A549 (cell line): ENCODE data around the gene CEPT1. TPM values are rescaled to one million over a fixed set of nuclear protein-coding genes. Genes with fewer than 3 reads are reported as not detected.
"Not testable (repeated sequence)": the region's sequence is repeated elsewhere in the genome, so short reads cannot be mapped to it uniquely, and the experiment has no call there.

Experiments used
- ATAC-seq, 2 experiments: fragments of 200-7000 bp in 1 of 2; fragments of >200 bp in 1 of 2; cut with Nextera tagmentation in 1 of 2; cut with Tn5 transposase in 1 of 2; 3 replicates each; pipeline versions ENCODE4 v1.8.0 to v1.9.1; 2018 to 2020; ENCODE audit warnings: mild to moderate bottlenecking in 1 of 2, moderate library complexity in 1 of 2
- CTCF ChIA-PET: fragments of 300-600 bp; sonication (Branson Sonifier 250); formaldehyde crosslinking; extraction: SDS; loops from one replicate; lab custom pipeline; 2021; ENCODE audit warnings: antibody characterized with exemption, inconsistent platforms; lab: Yijun Ruan, JAX
- POLR2A ChIA-PET: fragments of 350-600 bp; formaldehyde crosslinking; extraction: SDS; loops from one replicate; lab custom pipeline; 2021; ENCODE audit warnings: antibody characterized with exemption, inconsistent platforms; lab: Yijun Ruan, JAX
- DNase-seq, 2 experiments: peaks; one replicate each; pipeline versions ENCODE4 v3.0.0 to v3.0.0-alpha.2; 2011 to 2016; ENCODE audit warnings: low read depth in 1 of 2, low spot score in 1 of 2
- FAIRE-seq: peaks from 2 replicates; lab custom pipeline; 2011; peaks lifted over from hg19 to GRCh38; lab: Jason Lieb, UNC
- H3K27ac ChIP-seq, 2 experiments: fragments of >200 bp; sonication (Bioruptor Twin); formaldehyde crosslinking; 3 replicates each; pipeline ENCODE4 v1.5.1; 2016 to 2017
- H3K4me1 ChIP-seq: fragments of >200 bp; sonication (Bioruptor Twin); formaldehyde crosslinking; 3 replicates; pipeline ENCODE4 v1.6.1; 2016
- H3K4me2 ChIP-seq: fragments of >200 bp; sonication (Bioruptor Twin); formaldehyde crosslinking; 3 replicates; pipeline ENCODE4 v1.6.1; 2016
- H3K4me3 ChIP-seq: fragments of >200 bp; sonication (Bioruptor Twin); formaldehyde crosslinking; 3 replicates; pipeline ENCODE4 v1.5.1; 2016
- H3K9me3 ChIP-seq: fragments of >200 bp; sonication (Bioruptor Twin); formaldehyde crosslinking; 3 replicates; pipeline ENCODE4 v1.6.1; 2016
- CBX8 ChIP-seq: fragments of 200-600 bp; sonication (generic); IDR thresholded peaks from 2 replicates; pipeline ENCODE4 v1.6.1; 2016
- CHD2 ChIP-seq: fragments of 150-350 bp; IDR thresholded peaks from 2 replicates; pipeline ENCODE4 v1.6.1; 2014; ENCODE audit warnings: low read length; ENCODE audit not compliant: partially characterized antibody
- EHF ChIP-seq: fragments of 250-450 bp; sonication (Bioruptor Pico); IDR thresholded peaks from 2 replicates; pipeline ENCODE4 v1.5.0; 2020; ENCODE audit warnings: mild to moderate bottlenecking
- EP300 ChIP-seq, 2 experiments: fragments of >200 bp; sonication (Bioruptor Twin); formaldehyde crosslinking; IDR thresholded peaks; 2 replicates in 1 of 2; 3 replicates in 1 of 2; pipeline ENCODE4 v1.6.1; 2016 to 2017
- HEYL ChIP-seq: fragments of 250-450 bp; sonication (Bioruptor Pico); IDR thresholded peaks from 2 replicates; pipeline ENCODE4 v1.8.0; 2021; ENCODE audit warnings: mild to moderate bottlenecking, moderate library complexity
- HOXB5 ChIP-seq: fragments of 250-450 bp; sonication (Bioruptor Pico); IDR thresholded peaks from 2 replicates; pipeline ENCODE4 v1.5.0; 2020; ENCODE audit warnings: mild to moderate bottlenecking, moderate library complexity
- JUN ChIP-seq, 2 experiments: fragments of >200 bp; sonication (Bioruptor Twin); formaldehyde crosslinking; IDR thresholded peaks; 2 replicates in 1 of 2; 3 replicates in 1 of 2; pipeline ENCODE4 v1.6.1; 2016 to 2017
- NFE2L2 ChIP-seq: fragments of 150-350 bp; conservative IDR thresholded peaks from 2 replicates; pipeline ENCODE4 v1.6.1; 2014; ENCODE audit warnings: low read length
- PHF8 ChIP-seq: fragments of 200-600 bp; sonication (generic); IDR thresholded peaks from 2 replicates; pipeline ENCODE4 v1.6.1; 2016; ENCODE audit warnings: low read depth, mild to moderate bottlenecking, antibody characterized with exemption, moderate library complexity, borderline replicate concordance
- POLR2A ChIP-seq: IDR thresholded peaks from 2 replicates; pipeline ENCODE4 v1.6.1; 2012; ENCODE audit warnings: mild to moderate bottlenecking, low read length
- RNF2 ChIP-seq: fragments of 200-600 bp; sonication (generic); IDR thresholded peaks from 2 replicates; pipeline ENCODE4 v1.6.1; 2016; ENCODE audit warnings: low read depth, mild to moderate bottlenecking, antibody characterized with exemption, moderate library complexity, borderline replicate concordance
- SREBF2 ChIP-seq: fragments of 450-650 bp; IDR thresholded peaks from 2 replicates; pipeline ENCODE4 v1.6.1; 2014; ENCODE audit warnings: mild to moderate bottlenecking, moderate library complexity
- TP53 ChIP-seq: fragments of 250-450 bp; sonication (Bioruptor Pico); IDR thresholded peaks from 2 replicates; pipeline ENCODE4 v1.5.0; 2021; ENCODE audit warnings: mild to moderate bottlenecking, moderate library complexity
- ZC3H11A ChIP-seq: fragments of 450-650 bp; IDR thresholded peaks from 2 replicates; pipeline ENCODE4 v1.6.1; 2014; ENCODE audit warnings: antibody characterized with exemption, mild to moderate bottlenecking
- ZNF302 ChIP-seq: fragments of 250-450 bp; sonication (Bioruptor Pico); IDR thresholded peaks from 2 replicates; pipeline ENCODE4 v1.9.0; 2021; ENCODE audit warnings: inconsistent platforms, mild to moderate bottlenecking, moderate library complexity
- WGBS: methylation state at CpG from one replicate; pipeline ENCODE4 v1.1.6; 2017; ENCODE audit errors: missing lambda C conversion rate; 5-methylcytosine and 5-hydroxymethylcytosine counted together
- polyA plus RNA-seq, 4 experiments: library from polyadenylated mRNA; depleted of rRNA in 3 of 4; stranded (reverse); fragments of >200 nt; fragmentation: RNase III in 1 of 4; extraction: RNeasy Plus Mini Kit Qiagen cat#74134 plus additional on column Dnase treatment in 1 of 4; gene quantifications; 2 replicates in 3 of 4; 3 replicates in 1 of 4; pipeline ENCODE4 v1.2.3, GENCODE V29; 2011 to 2017
- TF ChIP-seq, protein P1 (sequence below): fragments of >200 bp; sonication (Bioruptor Twin); formaldehyde crosslinking; IDR thresholded peaks from 3 replicates; pipeline ENCODE4 v1.5.1; 2016
- TF ChIP-seq, protein P2 (sequence below): fragments of 450-650 bp; IDR thresholded peaks from 2 replicates; pipeline ENCODE4 v1.6.1; 2014; ENCODE audit warnings: antibody characterized with exemption
- TF ChIP-seq, protein P3 (sequence below): fragments of 150-350 bp; IDR thresholded peaks from 2 replicates; pipeline ENCODE4 v1.6.1; 2014; ENCODE audit warnings: low read depth, mild to moderate bottlenecking, low read length
- TF ChIP-seq, protein P4 (sequence below): fragments of 250-450 bp; sonication (Bioruptor Pico); IDR thresholded peaks from 2 replicates; pipeline ENCODE4 v1.5.0; 2021; ENCODE audit warnings: mild to moderate bottlenecking, moderate library complexity, borderline replicate concordance

The CEPT1 gene
- polyA plus RNA-seq, 2 of the 4 experiments (the other 2 are of a cell fraction): 12.3 to 26.2 TPM

DNA sequence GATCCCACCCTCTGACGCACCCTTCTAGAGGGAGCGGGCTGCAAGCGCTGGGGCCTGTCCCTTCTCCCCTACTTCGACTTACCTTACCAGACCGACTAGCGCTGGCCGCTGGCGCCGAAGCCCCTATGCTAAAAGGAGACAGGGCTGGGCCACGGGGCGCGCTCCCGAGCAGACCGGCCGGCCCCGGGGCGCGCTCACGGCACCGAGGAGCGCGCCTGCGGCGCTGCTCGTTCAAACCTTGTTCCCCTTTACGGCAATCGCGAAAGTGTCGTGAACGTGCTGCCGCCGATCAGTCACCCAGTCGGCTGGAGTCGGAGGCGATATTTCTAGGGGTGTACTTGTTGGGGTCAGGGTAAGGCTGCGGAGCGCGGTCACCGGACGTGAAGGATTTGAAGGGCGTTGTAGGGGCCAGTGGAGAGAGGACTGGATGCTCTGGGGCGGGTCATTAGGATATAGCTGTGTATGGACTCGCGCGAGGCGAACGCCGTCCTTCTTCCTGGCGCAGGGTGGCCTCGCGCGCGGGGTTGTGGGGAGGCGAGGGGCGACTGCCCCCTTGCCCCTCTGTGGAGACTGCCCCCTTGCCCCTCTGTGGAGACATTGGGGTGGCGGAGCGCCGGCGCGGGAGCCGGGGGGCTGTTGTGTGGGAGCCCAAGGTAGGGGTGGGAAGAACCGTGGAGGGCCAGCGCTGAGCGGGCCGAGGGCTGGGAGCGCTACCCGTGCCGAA lies at the start of gene CEPT1, which contains the start of gene DRAM2 (continued):
- TF ChIP-seq, protein P1, sequence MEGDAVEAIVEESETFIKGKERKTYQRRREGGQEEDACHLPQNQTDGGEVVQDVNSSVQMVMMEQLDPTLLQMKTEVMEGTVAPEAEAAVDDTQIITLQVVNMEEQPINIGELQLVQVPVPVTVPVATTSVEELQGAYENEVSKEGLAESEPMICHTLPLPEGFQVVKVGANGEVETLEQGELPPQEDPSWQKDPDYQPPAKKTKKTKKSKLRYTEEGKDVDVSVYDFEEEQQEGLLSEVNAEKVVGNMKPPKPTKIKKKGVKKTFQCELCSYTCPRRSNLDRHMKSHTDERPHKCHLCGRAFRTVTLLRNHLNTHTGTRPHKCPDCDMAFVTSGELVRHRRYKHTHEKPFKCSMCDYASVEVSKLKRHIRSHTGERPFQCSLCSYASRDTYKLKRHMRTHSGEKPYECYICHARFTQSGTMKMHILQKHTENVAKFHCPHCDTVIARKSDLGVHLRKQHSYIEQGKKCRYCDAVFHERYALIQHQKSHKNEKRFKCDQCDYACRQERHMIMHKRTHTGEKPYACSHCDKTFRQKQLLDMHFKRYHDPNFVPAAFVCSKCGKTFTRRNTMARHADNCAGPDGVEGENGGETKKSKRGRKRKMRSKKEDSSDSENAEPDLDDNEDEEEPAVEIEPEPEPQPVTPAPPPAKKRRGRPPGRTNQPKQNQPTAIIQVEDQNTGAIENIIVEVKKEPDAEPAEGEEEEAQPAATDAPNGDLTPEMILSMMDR: no peak
- TF ChIP-seq ZNF302 (CRISPR knock-in tag) (no peak), CBX8 (no peak), POLR2A (peak; percentile 60), PHF8 (0 out of 2 replicates have a peak, but pooled peaks have one; percentile 1), EHF (CRISPR knock-in tag) (no peak)
- TF ChIP-seq, protein P2, sequence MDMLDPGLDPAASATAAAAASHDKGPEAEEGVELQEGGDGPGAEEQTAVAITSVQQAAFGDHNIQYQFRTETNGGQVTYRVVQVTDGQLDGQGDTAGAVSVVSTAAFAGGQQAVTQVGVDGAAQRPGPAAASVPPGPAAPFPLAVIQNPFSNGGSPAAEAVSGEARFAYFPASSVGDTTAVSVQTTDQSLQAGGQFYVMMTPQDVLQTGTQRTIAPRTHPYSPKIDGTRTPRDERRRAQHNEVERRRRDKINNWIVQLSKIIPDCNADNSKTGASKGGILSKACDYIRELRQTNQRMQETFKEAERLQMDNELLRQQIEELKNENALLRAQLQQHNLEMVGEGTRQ: no peak

DNA sequence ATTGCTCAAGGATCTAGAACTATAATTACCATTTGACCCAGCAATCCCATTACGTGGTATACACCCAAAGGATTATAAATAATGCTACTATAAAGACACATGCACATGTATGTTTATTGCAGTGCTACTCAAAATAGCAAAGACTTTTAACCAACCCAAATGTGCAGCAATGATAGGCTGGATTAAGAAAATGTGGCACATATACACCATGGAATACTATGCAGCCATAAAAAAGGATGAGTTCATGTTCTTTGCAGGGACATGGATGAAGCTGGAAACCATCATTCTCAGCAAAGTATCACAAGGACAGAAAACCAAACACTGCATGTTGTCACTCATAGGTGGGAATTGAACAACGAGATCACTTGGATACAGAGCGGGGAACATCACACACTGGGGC lies 44.6 kb upstream of the CEPT1 start:
- H3K9me3 ChIP-seq, CTCF ChIA-PET, POLR2A ChIA-PET, ATAC-seq, DNase-seq, H3K27ac ChIP-seq, H3K4me1 ChIP-seq, FAIRE-seq, H3K4me2 ChIP-seq, H3K4me3 ChIP-seq: not testable (repeated sequence)
- WGBS: 31% methylated on average over 3 of the region's 3 CpGs

DNA sequence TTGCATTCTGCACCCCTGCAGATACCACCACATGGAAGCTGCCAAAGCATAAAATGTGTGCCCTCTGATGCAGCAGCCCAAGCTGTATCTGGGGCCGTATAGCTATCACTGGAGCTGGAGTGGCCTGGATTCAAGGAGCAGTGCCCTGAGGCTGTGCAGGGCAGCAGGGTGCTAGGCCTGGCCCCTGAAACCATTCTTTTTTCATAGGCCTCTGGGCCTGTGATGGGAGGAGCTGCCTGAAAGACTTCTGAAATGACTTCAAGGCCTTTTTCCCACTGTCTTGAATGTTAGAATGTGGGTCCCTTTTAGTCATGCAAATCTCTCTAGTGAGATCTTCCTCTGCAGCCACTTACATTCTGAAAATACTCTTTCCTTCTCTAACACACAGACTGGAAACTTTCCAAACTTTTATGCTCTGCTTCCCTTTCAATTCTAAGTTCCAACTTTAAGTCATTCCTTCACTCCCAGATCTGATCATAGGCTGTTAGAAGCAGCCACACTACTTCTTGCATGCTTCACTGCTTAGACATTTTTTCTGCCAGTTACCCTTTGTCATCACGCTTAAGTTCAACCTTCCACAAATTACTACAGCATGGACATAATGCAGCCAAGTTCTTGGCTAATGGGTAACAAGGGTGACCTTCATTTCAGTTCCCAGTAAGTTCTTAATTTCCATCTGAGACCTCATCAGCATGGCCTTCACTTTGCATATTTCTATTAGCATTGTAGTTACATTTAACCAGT lies 42.5 kb upstream of the CEPT1 start:
- POLR2A ChIA-PET: no interaction called here
- H3K27ac ChIP-seq: no peak overlapping the region
- WGBS: 63% methylated on average over 2 of the region's 2 CpGs
- TF ChIP-seq JUN (IDR thresholded peaks at IDR 0.05) (no peak), PHF8 (no peak), TP53 (CRISPR knock-in tag) (no peak), ZC3H11A (no peak), HEYL (CRISPR knock-in tag) (no peak), EP300 (IDR thresholded peaks at IDR 0.05) (no peak), HOXB5 (no peak), CHD2 (no peak), SREBF2 (no peak), NFE2L2 (no peak), RNF2 (no peak)
- TF ChIP-seq, protein P3, sequence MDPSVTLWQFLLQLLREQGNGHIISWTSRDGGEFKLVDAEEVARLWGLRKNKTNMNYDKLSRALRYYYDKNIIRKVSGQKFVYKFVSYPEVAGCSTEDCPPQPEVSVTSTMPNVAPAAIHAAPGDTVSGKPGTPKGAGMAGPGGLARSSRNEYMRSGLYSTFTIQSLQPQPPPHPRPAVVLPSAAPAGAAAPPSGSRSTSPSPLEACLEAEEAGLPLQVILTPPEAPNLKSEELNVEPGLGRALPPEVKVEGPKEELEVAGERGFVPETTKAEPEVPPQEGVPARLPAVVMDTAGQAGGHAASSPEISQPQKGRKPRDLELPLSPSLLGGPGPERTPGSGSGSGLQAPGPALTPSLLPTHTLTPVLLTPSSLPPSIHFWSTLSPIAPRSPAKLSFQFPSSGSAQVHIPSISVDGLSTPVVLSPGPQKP: no peak
- TF ChIP-seq, protein P4, sequence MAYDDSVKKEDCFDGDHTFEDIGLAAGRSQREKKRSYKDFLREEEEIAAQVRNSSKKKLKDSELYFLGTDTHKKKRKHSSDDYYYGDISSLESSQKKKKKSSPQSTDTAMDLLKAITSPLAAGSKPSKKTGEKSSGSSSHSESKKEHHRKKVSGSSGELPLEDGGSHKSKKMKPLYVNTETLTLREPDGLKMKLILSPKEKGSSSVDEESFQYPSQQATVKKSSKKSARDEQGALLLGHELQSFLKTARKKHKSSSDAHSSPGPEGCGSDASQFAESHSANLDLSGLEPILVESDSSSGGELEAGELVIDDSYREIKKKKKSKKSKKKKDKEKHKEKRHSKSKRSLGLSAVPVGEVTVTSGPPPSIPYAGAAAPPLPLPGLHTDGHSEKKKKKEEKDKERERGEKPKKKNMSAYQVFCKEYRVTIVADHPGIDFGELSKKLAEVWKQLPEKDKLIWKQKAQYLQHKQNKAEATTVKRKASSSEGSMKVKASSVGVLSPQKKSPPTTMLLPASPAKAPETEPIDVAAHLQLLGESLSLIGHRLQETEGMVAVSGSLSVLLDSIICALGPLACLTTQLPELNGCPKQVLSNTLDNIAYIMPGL: no peak
- H3K9me3 ChIP-seq: peaks cover under 1% of the 10 kb centered on the region; the same call in 1 of the 3 replicates
- no peak overlapping the region for H3K4me2 ChIP-seq
- H3K4me1 ChIP-seq: no peaks in the 10 kb centered on the region
- ATAC-seq (no peak), DNase-seq (no peak), FAIRE-seq (no peak)
- H3K4me3 ChIP-seq: no peak overlapping the region
- CTCF ChIA-PET: no interaction called here
